Fibroblast of skin of left biceps (primary cell): ENCODE measurements around the gene WBP1L.
"Not testable (repeated sequence)": the region's sequence is repeated elsewhere in the genome, so short reads cannot be mapped to it uniquely, and the experiment has no call there.

Source experiments
- DNase-seq, 2 experiments: peaks; one replicate each; pipeline ENCODE4 v3.0.0-alpha.2; 2013; ENCODE audit warnings: low read depth in 2 of 2

The WBP1L gene

GRCh38 chr10:102811346-102811745 is 67.6 kb downstream of the WBP1L start:
- no peak for DNase-seq

GRCh38 chr10:102812231-102812876 is 68.6 kb downstream of the WBP1L start:
- no peak for DNase-seq

GRCh38 chr10:102813017-102813541 is 69.3 kb downstream of the WBP1L start:
- no peak for DNase-seq

- no peak for DNase-seq
Observed at GRCh38 chr10:102813734-102814452, 70.1 kb downstream of the WBP1L start.

- no peak for DNase-seq
Observed at GRCh38 chr10:102814453-102814871, 70.7 kb downstream of the WBP1L start.

GRCh38 chr10:102814873-102815661 is 71.3 kb downstream of the WBP1L start:
- no peak for DNase-seq

- no peak for DNase-seq
Observed at GRCh38 chr10:102815790-102816549, 72.2 kb downstream of the WBP1L start.

- no peak for DNase-seq
Observed at GRCh38 chr10:102817175-102817574, 73.4 kb downstream of the WBP1L start.

- DNase-seq, result no peak
Observed at GRCh38 chr10:102819054-102819453, 75.3 kb downstream of the WBP1L start.

GRCh38 chr10:102820008-102820407 is 76.3 kb downstream of the WBP1L start:
- DNase-seq, result not testable (repeated sequence)

GRCh38 chr10:102822222-102822621 is 78.5 kb downstream of the WBP1L start:
- DNase-seq, result no peak

- DNase-seq, result no peak
Observed at GRCh38 chr10:102824664-102825063, 80.9 kb downstream of the WBP1L start.

GRCh38 chr10:102826148-102826796 is 82.5 kb downstream of the WBP1L start:
- no peak for DNase-seq

- no peak for DNase-seq
Observed at GRCh38 chr10:102827597-102827975, 83.8 kb downstream of the WBP1L start.

- no peak for DNase-seq
Observed at GRCh38 chr10:102831322-102832071, 87.7 kb downstream of the WBP1L start.

GRCh38 chr10:102832248-102832647 is 88.5 kb downstream of the WBP1L start:
- DNase-seq, result no peak

- DNase-seq, result no peak
Observed at GRCh38 chr10:102832987-102833386, 89.2 kb downstream of the WBP1L start.

- no peak for DNase-seq
Observed at GRCh38 chr10:102834143-102834542, 90.4 kb downstream of the WBP1L start.

GRCh38 chr10:102835007-102835482 is 91.3 kb downstream of the WBP1L start:
- peak in 1 of 2 experiments; percentile 32 for DNase-seq

- no peak for DNase-seq
Observed at GRCh38 chr10:102837230-102837721, 93.5 kb downstream of the WBP1L start, which contains the start of gene CYP17A1. Gene CYP17A1, minus strand, starts transcription at chr10:102837413. Its CDS starts 52 bp downstream, at chr10:102837361.
